T47D (cell line): ENCODE measurements around the gene TYMS.
"Not testable (repeated sequence)": the region's sequence is repeated elsewhere in the genome, so short reads cannot be mapped to it uniquely, and the experiment has no call there.

Source experiments
- DNase-seq, 2 experiments: peaks; one replicate each; pipeline versions ENCODE4 v3.0.0 to v3.0.0-alpha.2; 2011 to 2012; ENCODE audit warnings: low read depth in 1 of 2, low spot score in 1 of 2
- JUND ChIP-seq: IDR thresholded peaks from 2 replicates; pipeline ENCODE4 v1.6.1; 2012; ENCODE audit warnings: low read depth
- in situ Hi-C: cut with HindIII; loops from 2 replicates; pipeline ENCODE4 v1.10.0; 2016; ENCODE audit warnings: low sequenced_read_pairs, low pct_unique_long_range_greater_than_20kb

TYMS gene

GRCh38 chr18:673317-673716 is 15.9 kb downstream of the TYMS start:
- no peak for DNase-seq
- in situ Hi-C loops = no loop called here
- no peak for TF ChIP-seq JUND

- in situ Hi-C loops = no loop called here
- TF ChIP-seq JUND = no peak
Measured at GRCh38 chr18:673769-674168, 16.3 kb downstream of the TYMS start.

GRCh38 chr18:675307-675706 is 17.9 kb downstream of the TYMS start:
- TF ChIP-seq JUND = no peak
- in situ Hi-C loops = no loop called here
- DNase-seq = no peak

More at GRCh38 chr18:673769-674168, 16.3 kb downstream of the TYMS start:
- DNase-seq = no peak

- in situ Hi-C loops = no loop called here
- TF ChIP-seq JUND = no peak
- DNase-seq = no peak
Measured at GRCh38 chr18:676069-676468, 18.6 kb downstream of the TYMS start.

- in situ Hi-C loops = no loop called here
- TF ChIP-seq JUND = no peak
- no peak for DNase-seq
Measured at GRCh38 chr18:676736-677135, 19.3 kb downstream of the TYMS start.

GRCh38 chr18:677145-677544 is 19.7 kb downstream of the TYMS start:
- in situ Hi-C loops = no loop called here
- TF ChIP-seq JUND = no peak

GRCh38 chr18:677951-678381 is 20.5 kb downstream of the TYMS start:
- TF ChIP-seq JUND = no peak
- in situ Hi-C loops = no loop called here
- DNase-seq = no peak

More at GRCh38 chr18:677145-677544, 19.7 kb downstream of the TYMS start:
- DNase-seq = no peak

GRCh38 chr18:678482-679182 is 21.2 kb downstream of the TYMS start:
- TF ChIP-seq JUND = no peak
- in situ Hi-C loops = no loop called here
- no peak for DNase-seq

GRCh38 chr18:679516-679915 is 22.1 kb downstream of the TYMS start:
- TF ChIP-seq JUND = no peak
- in situ Hi-C loops = no loop called here
- no peak for DNase-seq

- DNase-seq = no peak
- no peak for TF ChIP-seq JUND
- in situ Hi-C loops = no loop called here
Measured at GRCh38 chr18:680392-680791, 22.9 kb downstream of the TYMS start.

- TF ChIP-seq JUND = no peak
- in situ Hi-C loops = no loop called here
- DNase-seq = no peak
Measured at GRCh38 chr18:681985-682384, 24.5 kb downstream of the TYMS start.

- in situ Hi-C loops, DNase-seq: not testable (repeated sequence)
Measured at GRCh38 chr18:682416-682815, 25.0 kb downstream of the TYMS start.

- no peak for DNase-seq
- TF ChIP-seq JUND = no peak
- in situ Hi-C loops = no loop called here
Measured at GRCh38 chr18:682833-683232, 25.4 kb downstream of the TYMS start.

- in situ Hi-C loops = no loop called here
- DNase-seq = no peak
- no peak for TF ChIP-seq JUND
Measured at GRCh38 chr18:683531-683930, 26.1 kb downstream of the TYMS start.

GRCh38 chr18:685438-685837 is 28.0 kb downstream of the TYMS start:
- in situ Hi-C loops = no loop called here
- peak in 1 of 2 experiments; percentile 72 for DNase-seq
- no peak for TF ChIP-seq JUND
